HG03354 (cell line): ENCODE data around the gene ZCCHC14.
"Not testable (repeated sequence)": the region's sequence is repeated elsewhere in the genome, so short reads cannot be mapped to it uniquely, and the experiment has no call there.

Experiments used
- ATAC-seq: cut with Tn5 transposase; IDR thresholded peaks from one replicate; pipeline ENCODE4 v1.9.1; 2021; ENCODE audit warnings: mild to moderate bottlenecking; ENCODE audit not compliant: unreplicated experiment, poor library complexity, severe bottlenecking

Gene ZCCHC14

DNA sequence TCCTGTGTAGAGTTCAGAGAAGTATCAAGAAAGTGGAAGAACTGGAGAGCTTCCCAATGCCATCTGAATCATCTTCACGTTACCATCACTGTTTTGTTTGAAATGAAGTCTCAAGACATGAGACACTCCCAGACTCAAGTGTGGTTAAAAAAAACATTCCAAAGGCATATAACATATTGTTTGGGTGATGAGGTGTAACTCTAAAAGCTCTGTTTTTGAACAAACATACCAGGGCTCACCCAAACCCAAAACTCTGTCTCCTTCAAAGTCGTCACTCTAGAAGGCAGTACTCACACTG, 6.3 kb upstream of the ZCCHC14 start:
- ATAC-seq = no peak

- no peak for ATAC-seq
Measured at GRCh38 chr16:87498324-87499188, 5.7 kb upstream of the ZCCHC14 start.

DNA sequence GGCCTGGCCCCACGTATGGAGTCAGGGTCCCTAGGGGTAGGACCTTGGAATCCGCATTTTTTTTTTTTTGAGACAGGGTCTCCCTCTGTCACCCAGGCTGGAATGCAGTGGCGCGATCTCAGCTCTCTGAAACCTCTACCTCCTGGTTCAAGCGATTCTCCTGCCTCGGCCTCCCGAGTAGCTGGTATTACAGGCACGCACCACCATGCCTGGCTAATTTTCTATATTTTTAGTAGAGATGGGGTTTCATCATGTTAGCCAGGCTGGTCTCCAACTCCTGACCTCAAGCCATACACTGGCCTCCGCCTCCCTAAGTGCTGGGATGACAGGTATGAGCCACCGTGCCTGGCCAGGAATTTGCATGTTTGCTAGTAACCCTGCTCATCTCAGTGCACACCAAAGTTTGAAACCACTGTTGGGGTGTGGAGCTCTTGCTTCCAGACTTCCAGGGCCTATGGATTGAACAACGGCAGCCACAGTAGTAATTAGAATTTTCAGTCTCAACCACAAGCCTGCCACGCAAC, 5.0 kb upstream of the ZCCHC14 start:
- ATAC-seq = not testable (repeated sequence)

DNA sequence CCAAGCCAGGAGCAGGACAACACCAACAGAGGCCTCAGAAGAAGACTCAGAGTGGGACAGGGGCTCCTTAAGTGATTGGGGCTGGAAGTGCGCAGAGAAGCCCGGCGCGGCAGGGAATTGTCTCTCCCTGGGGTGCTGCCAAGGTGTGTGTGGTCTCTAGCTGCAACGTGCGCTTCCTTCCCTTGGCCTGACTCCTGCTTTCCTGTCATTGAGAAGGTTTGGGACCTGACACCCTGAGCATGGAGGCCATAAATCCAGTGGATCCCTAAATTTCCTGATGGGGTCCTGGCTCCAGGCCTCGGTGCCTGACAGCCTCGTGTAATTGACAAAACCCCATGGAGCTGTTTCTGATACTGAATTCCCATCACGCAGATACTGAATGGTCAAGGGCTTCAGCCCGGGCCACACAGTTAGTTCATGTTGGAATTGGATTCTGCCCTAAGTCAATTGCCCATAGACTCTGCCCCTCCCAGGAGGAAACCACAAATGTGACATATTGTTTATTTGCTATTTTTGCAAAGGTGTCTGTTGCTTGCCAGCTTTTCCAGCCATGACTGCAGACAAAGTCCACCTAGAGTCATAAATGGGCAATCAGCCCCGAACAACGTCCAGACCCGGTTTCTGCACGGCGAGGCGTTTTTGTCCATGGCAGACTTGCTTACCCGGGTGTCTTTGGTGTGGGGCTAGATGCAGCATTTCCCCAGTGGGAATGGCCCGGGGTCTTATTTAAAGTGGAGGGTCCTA, 4.4 kb upstream of the ZCCHC14 start:
- not testable (repeated sequence) for ATAC-seq

DNA sequence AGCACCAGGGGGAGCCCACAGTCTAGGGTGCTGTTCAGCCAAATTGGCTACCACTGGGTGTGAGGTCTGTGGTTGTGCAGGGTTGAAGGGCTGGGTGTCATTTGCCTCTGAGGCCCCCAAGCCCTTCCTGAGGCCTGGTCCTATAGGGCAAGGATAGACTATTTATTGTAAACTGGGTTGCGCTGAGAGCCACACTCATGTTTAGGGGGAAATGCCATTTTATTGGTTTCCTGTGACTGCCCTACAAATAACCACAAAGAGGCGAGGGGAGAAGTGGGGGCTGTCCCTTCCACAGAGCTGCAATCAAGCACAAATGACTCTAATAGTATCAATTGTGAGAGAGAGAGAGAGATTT, 3.6 kb upstream of the ZCCHC14 start:
- ATAC-seq = no peak

DNA sequence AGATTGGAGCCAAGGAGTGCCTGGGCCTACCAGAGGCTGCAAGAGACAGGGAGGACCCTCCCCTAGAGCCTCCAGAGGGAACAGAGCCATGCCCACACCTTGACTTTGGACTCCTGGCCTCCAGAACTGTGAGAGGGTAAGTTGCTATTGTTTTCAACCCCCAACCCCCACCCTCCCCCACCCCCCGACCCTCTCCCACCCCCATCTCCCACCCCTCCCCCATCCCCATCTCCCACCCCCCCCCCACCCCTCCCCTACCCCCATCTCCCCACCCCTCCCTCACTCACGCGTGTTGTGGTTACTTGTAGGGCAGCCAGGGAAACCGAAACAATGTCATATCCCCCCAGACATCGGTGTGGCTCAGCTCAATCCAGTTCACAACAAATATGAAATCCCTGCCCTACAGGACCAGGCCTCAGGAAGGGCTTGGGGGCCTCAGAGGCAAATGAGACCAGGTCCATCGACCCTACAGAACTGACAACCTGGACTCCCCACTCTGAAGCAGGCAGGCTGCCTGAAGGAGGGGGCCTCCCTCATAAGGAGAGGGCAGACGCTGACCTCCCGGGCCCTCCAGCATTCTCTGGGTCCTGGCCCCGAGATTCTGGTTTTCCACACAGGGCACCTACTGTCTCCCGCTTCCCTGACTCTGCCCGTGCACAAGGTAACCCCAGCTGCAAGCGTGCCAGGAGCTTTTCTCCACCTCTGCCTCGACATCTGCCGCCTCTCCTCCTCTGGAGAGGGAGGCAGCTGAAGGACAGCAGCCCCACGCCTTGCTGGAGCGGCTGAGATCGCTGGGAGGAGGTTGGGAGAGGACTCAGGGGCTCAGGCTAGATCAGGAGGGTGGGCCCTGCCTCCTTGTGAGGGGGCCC, 3.0 kb upstream of the ZCCHC14 start:
- ATAC-seq = no peak

DNA sequence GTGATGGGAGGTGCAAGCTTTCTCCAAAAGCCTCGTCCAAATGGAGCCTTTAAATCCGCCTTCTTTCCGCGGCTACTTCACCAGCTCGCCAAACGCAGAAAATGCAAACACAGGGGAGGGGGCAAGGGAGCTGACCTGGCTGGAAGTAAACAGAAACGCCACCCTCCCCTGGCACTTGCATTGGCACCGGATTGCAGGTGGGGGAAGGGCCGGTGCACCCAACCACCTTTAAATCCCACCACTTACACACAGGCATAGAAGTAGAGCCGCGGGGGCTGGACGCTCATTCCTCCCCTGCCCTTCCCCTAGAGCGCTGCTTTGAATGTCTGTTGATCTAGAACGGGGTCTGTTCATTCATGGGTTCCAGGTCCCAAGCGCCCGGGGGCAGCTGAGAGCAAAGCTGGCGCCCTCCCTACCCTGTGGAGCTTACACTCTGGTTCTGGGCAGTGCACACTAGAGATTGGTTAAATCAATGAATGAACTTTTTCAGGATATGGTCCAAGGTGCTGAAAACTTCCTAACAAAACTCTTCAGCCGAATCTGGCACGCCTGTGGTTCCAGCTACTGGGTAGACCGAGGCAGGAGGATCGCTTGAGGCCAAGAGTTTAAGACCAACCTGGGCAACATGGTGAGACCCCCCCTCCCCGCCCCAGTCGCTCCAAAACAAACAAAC, 920 bp upstream of the ZCCHC14 start:
- ATAC-seq = no peak

DNA sequence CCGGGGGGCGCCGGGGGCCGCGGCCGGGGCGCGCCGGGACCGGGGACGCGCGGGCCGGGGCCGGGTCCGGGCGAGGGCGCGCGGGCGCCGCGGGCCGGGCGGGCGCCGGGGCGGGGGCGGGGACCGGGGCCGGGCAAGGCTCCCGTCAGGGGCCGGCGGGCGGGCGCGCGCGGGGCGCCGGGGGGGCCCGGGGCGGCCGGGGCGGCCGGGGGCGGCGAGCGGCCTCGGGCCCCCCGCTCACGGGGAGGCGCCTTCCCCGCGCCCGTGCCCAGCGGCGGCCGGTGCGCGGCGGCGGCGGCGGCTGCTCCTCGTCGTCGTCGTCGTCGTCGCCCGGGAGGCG, 563 bp downstream of the ZCCHC14 start:
- no peak for ATAC-seq

- no peak for ATAC-seq
Measured at GRCh38 chr16:87491522-87492290, 1.1 kb downstream of the ZCCHC14 start.

DNA sequence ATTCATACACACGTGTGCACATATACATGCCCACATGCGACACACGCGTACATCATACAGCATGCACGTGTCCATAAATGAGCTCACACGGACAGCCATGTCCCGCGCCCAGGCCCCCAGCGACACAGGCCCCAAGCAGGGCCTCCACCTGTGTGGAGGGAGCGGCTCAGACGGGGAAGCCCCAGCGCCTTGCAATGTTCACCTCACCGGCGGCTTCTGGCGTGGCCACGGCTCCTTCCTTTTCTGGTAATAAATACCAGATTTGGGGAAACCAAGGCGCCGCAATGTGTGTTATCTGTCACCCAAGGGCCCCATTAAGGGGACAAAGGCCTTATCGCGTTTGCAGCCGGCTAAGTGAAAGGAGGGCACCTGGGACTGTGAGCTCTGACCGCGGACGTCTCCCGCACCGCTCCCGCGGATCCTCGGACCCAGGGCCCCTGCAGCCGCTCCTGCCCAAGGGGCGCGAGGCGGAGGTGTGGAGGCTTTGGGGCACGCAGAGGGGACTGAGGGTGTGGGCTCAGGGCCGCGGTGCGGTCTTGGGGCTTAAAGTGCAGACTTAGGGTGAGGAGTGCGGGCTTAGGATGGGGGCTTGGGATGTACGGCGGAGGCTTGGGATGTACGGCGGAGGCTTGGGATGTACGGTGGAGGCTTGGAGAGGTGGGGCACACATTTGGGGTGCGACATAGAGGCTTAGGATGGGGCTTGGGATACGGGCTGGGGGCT, 1.9 kb downstream of the ZCCHC14 start:
- not testable (repeated sequence) for ATAC-seq

- ATAC-seq = no peak
Measured at GRCh38 chr16:87490096-87490798, 2.6 kb downstream of the ZCCHC14 start.

- ATAC-seq = no peak
Measured at GRCh38 chr16:87489434-87490045, 3.3 kb downstream of the ZCCHC14 start.

DNA sequence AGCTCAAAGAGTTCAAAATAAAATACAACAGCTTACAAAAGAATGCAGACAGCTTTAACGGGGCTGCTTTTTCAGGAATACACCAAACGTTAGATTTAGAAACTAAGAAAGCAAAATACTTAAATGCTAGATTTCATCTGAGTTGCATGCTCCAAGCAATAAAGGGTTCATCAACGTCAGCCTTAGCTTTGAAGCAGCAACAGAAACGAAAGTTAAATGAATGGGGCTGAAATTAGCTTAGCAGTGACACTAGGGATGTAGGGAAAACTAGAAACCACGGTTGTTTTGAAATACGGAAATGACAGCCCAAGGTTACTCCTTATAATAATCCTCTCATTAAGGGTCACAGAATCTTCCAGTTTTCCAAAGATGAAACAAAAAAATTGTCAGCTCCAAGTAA, 3.9 kb downstream of the ZCCHC14 start:
- not testable (repeated sequence) for ATAC-seq

- no peak for ATAC-seq
Measured at GRCh38 chr16:87487361-87487924, 5.4 kb downstream of the ZCCHC14 start.

- ATAC-seq = no peak
Measured at GRCh38 chr16:87486713-87487247, 6.0 kb downstream of the ZCCHC14 start.

GRCh38 chr16:87486282-87486681, 6.5 kb downstream of the ZCCHC14 start:
- no peak for ATAC-seq

GRCh38 chr16:87485792-87486191, 7.0 kb downstream of the ZCCHC14 start:
- ATAC-seq = not testable (repeated sequence)
